ENCODE data around the gene NR1I2.

NR1I2 gene

DNA sequence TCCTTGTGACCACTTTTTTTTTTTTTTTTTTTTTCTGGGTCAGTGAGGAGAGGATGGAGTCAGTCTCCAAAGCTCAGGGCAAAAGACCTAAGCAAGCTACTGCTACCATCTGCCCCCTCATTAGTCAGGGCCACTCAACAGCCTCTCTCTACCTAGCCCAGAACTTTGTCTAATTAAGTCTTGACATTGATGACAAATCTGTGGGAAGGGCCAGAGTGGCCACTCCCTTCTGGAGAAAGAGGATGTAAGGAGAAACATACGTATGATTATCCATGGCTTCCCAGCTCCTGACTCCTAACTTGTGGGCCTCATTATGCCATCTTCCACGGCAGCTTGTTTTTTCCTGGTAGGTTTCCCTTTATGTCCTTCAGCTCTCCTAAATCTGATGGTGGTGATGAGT is 37.9 kb downstream of the NR1I2 start:
- no peak overlapping the region for H3K4me3 ChIP-seq (ENCODE audit: low read depth, low read length)
- no peak for DNase-seq (ENCODE audit: low read depth)
- TF ChIP-seq, protein P1, sequence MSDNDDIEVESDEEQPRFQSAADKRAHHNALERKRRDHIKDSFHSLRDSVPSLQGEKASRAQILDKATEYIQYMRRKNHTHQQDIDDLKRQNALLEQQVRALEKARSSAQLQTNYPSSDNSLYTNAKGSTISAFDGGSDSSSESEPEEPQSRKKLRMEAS (IDR thresholded peaks at IDR 0.05; ENCODE audit: low read depth, low read length) = no peak
- TF ChIP-seq POLR2A (IDR thresholded peaks at IDR 0.05; ENCODE audit: extremely low read depth, insufficient read length) = no peak
- TF ChIP-seq, protein P2, sequence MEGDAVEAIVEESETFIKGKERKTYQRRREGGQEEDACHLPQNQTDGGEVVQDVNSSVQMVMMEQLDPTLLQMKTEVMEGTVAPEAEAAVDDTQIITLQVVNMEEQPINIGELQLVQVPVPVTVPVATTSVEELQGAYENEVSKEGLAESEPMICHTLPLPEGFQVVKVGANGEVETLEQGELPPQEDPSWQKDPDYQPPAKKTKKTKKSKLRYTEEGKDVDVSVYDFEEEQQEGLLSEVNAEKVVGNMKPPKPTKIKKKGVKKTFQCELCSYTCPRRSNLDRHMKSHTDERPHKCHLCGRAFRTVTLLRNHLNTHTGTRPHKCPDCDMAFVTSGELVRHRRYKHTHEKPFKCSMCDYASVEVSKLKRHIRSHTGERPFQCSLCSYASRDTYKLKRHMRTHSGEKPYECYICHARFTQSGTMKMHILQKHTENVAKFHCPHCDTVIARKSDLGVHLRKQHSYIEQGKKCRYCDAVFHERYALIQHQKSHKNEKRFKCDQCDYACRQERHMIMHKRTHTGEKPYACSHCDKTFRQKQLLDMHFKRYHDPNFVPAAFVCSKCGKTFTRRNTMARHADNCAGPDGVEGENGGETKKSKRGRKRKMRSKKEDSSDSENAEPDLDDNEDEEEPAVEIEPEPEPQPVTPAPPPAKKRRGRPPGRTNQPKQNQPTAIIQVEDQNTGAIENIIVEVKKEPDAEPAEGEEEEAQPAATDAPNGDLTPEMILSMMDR (IDR thresholded peaks at IDR 0.05; ENCODE audit: low read depth, low read length) = no peak
- no peak for TF ChIP-seq MYC (IDR thresholded peaks at IDR 0.05; ENCODE audit: low read depth, low read length)

DNA sequence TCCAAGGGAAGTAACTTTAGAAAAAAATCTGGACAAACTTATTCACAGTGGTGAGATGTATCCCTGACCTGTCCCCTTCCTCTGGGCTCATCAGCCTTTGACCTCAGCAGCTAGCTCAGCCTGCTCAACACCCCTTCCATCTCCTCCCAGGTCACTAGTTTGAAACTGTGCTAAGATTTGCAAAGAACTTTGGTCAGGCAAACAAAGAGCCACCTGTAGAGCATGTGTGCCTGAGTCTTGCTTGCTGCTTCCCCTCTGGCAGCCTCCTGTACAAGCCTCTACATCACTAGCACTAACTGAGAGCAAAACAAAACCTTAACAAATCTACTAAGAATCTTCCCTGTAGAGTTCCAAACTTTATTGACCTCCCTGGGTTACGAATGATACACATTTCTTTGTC is 43.9 kb downstream of the NR1I2 start:
- no peak overlapping the region for H3K4me3 ChIP-seq (ENCODE audit: low read depth, low read length)
- TF ChIP-seq, protein P2 (IDR thresholded peaks at IDR 0.05; ENCODE audit: low read depth, low read length) = no peak
- no peak for TF ChIP-seq POLR2A (IDR thresholded peaks at IDR 0.05; ENCODE audit: extremely low read depth, insufficient read length)
- TF ChIP-seq MYC (IDR thresholded peaks at IDR 0.05; ENCODE audit: low read depth, low read length) = no peak
- TF ChIP-seq, protein P1 (IDR thresholded peaks at IDR 0.05; ENCODE audit: low read depth, low read length) = no peak
- DNase-seq (ENCODE audit: low read depth) = no peak

- no peak for DNase-seq (ENCODE audit: low read depth)
- no peak overlapping the region for H3K4me3 ChIP-seq (ENCODE audit: low read depth, low read length)
- TF ChIP-seq, protein P2 (IDR thresholded peaks at IDR 0.05; ENCODE audit: low read depth, low read length) = no peak
- TF ChIP-seq POLR2A (IDR thresholded peaks at IDR 0.05; ENCODE audit: extremely low read depth, insufficient read length) (no peak), MYC (IDR thresholded peaks at IDR 0.05; ENCODE audit: low read depth, low read length) (no peak)
- TF ChIP-seq, protein P1 (IDR thresholded peaks at IDR 0.05; ENCODE audit: low read depth, low read length) = no peak
These were observed 45.1 kb downstream of the NR1I2 start for GRCh38 chr3:119826711-119827608.

DNA sequence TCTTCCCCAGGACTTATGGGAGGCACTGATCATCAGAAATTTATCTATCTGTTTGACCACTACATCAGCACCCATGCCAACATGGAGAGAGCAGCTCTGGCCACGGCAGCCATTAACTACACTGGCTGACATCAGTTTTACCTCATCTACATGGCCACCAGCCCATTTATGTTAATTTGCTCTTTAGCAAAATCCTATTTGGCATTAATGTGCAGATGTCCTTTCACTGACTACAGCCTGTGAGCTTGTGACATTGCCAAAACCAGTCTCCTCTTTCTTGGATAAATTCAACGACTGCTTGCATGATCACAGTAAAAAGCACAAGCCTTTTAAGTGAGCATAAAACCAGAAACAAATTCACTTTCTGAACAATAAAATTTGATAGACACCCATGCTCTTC is 47.5 kb downstream of the NR1I2 start:
- TF ChIP-seq, protein P2 (IDR thresholded peaks at IDR 0.05; ENCODE audit: low read depth, low read length) = no peak
- TF ChIP-seq MYC (IDR thresholded peaks at IDR 0.05; ENCODE audit: low read depth, low read length) (no peak), POLR2A (IDR thresholded peaks at IDR 0.05; ENCODE audit: extremely low read depth, insufficient read length) (no peak)
- TF ChIP-seq, protein P1 (IDR thresholded peaks at IDR 0.05; ENCODE audit: low read depth, low read length) = no peak
- DNase-seq (ENCODE audit: low read depth) = no peak
- H3K4me3 ChIP-seq (ENCODE audit: low read depth, low read length) = no peak overlapping the region

DNA sequence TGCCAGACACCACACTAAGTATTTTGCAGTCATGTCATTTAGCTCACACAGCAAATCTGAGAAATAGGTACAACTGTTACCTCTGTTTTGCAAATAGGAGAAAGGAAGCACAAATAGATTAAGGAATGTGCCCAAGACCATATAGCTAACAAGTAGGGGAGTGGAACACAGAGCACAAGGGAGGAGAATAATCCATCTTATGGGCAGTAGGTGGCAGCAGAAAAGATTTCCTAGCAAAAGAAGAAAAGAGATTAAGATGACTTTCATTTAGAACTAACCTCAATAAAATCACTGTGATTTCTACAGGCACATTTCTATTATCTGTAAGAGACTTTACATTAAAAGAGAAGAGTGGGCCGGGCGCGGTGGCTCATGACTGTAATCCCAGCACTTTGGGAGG is 49.1 kb downstream of the NR1I2 start:
- TF ChIP-seq, protein P2 (IDR thresholded peaks at IDR 0.05; ENCODE audit: low read depth, low read length) = no peak
- TF ChIP-seq, protein P1 (IDR thresholded peaks at IDR 0.05; ENCODE audit: low read depth, low read length) = no peak
- no peak for TF ChIP-seq MYC (IDR thresholded peaks at IDR 0.05; ENCODE audit: low read depth, low read length)
- TF ChIP-seq POLR2A (IDR thresholded peaks at IDR 0.05; ENCODE audit: extremely low read depth, insufficient read length) = no peak
- H3K4me3 ChIP-seq (ENCODE audit: low read depth, low read length) = no peak overlapping the region
- DNase-seq (ENCODE audit: low read depth) = no peak
